ENCODE measurements around the gene ZNF280C.

DNA sequence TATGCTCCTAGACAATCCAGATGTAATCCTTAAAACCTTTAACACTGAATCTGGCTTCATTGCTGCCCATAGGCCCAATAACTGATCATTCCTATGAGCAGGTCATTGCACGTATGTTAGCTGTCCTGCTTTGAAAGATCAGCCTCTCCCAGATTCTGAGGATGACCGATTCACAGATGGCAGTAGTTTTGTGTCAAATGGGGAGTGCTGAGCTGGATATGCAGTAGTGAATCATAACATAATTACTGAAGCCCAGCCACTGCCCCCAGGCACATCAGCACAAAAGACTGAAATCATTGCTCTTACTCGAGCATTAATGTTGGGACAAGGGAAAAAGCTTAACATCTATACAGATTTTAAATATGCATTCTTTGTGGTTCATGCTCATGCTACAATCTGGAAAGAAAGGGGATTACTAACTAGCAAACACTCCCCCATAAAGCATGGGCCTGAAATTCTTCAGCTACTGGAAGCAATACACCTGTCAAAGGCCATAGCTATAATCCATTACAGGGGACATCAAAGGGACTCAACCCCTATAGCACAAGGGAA is 16.4 kb upstream of the ZNF280C start:
- TF ChIP-seq, protein P1, sequence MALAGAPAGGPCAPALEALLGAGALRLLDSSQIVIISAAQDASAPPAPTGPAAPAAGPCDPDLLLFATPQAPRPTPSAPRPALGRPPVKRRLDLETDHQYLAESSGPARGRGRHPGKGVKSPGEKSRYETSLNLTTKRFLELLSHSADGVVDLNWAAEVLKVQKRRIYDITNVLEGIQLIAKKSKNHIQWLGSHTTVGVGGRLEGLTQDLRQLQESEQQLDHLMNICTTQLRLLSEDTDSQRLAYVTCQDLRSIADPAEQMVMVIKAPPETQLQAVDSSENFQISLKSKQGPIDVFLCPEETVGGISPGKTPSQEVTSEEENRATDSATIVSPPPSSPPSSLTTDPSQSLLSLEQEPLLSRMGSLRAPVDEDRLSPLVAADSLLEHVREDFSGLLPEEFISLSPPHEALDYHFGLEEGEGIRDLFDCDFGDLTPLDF (CRISPR knock-in tag; IDR thresholded peaks at IDR 0.05): no peak
- TF ChIP-seq, protein P2, sequence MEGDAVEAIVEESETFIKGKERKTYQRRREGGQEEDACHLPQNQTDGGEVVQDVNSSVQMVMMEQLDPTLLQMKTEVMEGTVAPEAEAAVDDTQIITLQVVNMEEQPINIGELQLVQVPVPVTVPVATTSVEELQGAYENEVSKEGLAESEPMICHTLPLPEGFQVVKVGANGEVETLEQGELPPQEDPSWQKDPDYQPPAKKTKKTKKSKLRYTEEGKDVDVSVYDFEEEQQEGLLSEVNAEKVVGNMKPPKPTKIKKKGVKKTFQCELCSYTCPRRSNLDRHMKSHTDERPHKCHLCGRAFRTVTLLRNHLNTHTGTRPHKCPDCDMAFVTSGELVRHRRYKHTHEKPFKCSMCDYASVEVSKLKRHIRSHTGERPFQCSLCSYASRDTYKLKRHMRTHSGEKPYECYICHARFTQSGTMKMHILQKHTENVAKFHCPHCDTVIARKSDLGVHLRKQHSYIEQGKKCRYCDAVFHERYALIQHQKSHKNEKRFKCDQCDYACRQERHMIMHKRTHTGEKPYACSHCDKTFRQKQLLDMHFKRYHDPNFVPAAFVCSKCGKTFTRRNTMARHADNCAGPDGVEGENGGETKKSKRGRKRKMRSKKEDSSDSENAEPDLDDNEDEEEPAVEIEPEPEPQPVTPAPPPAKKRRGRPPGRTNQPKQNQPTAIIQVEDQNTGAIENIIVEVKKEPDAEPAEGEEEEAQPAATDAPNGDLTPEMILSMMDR (IDR thresholded peaks at IDR 0.05): no peak
- TF ChIP-seq SP1 (CRISPR knock-in tag; conservative IDR thresholded peaks at IDR 0.05) (no peak), ESRRA (CRISPR knock-in tag; IDR thresholded peaks at IDR 0.05; ENCODE audit: borderline replicate concordance) (no peak), CBFB (CRISPR knock-in tag; IDR thresholded peaks at IDR 0.05; ENCODE audit: low read depth) (no peak), ZNF121 (CRISPR knock-in tag; IDR thresholded peaks at IDR 0.05) (no peak), ELF4 (CRISPR knock-in tag; IDR thresholded peaks at IDR 0.05; ENCODE audit: low read depth) (no peak)
- TF ChIP-seq, protein P3, sequence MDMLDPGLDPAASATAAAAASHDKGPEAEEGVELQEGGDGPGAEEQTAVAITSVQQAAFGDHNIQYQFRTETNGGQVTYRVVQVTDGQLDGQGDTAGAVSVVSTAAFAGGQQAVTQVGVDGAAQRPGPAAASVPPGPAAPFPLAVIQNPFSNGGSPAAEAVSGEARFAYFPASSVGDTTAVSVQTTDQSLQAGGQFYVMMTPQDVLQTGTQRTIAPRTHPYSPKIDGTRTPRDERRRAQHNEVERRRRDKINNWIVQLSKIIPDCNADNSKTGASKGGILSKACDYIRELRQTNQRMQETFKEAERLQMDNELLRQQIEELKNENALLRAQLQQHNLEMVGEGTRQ (CRISPR knock-in tag; IDR thresholded peaks at IDR 0.05): no peak
- TF ChIP-seq, protein P4, sequence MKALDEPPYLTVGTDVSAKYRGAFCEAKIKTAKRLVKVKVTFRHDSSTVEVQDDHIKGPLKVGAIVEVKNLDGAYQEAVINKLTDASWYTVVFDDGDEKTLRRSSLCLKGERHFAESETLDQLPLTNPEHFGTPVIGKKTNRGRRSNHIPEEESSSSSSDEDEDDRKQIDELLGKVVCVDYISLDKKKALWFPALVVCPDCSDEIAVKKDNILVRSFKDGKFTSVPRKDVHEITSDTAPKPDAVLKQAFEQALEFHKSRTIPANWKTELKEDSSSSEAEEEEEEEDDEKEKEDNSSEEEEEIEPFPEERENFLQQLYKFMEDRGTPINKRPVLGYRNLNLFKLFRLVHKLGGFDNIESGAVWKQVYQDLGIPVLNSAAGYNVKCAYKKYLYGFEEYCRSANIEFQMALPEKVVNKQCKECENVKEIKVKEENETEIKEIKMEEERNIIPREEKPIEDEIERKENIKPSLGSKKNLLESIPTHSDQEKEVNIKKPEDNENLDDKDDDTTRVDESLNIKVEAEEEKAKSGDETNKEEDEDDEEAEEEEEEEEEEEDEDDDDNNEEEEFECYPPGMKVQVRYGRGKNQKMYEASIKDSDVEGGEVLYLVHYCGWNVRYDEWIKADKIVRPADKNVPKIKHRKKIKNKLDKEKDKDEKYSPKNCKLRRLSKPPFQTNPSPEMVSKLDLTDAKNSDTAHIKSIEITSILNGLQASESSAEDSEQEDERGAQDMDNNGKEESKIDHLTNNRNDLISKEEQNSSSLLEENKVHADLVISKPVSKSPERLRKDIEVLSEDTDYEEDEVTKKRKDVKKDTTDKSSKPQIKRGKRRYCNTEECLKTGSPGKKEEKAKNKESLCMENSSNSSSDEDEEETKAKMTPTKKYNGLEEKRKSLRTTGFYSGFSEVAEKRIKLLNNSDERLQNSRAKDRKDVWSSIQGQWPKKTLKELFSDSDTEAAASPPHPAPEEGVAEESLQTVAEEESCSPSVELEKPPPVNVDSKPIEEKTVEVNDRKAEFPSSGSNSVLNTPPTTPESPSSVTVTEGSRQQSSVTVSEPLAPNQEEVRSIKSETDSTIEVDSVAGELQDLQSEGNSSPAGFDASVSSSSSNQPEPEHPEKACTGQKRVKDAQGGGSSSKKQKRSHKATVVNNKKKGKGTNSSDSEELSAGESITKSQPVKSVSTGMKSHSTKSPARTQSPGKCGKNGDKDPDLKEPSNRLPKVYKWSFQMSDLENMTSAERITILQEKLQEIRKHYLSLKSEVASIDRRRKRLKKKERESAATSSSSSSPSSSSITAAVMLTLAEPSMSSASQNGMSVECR (CRISPR knock-in tag; IDR thresholded peaks at IDR 0.05; ENCODE audit: borderline replicate concordance): no peak
- TF ChIP-seq, protein P5, sequence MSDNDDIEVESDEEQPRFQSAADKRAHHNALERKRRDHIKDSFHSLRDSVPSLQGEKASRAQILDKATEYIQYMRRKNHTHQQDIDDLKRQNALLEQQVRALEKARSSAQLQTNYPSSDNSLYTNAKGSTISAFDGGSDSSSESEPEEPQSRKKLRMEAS (CRISPR knock-in tag; IDR thresholded peaks at IDR 0.05): no peak
- TF ChIP-seq, protein P6, sequence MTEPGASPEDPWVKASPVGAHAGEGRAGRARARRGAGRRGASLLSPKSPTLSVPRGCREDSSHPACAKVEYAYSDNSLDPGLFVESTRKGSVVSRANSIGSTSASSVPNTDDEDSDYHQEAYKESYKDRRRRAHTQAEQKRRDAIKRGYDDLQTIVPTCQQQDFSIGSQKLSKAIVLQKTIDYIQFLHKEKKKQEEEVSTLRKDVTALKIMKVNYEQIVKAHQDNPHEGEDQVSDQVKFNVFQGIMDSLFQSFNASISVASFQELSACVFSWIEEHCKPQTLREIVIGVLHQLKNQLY (CRISPR knock-in tag; IDR thresholded peaks at IDR 0.05): no peak
- TF ChIP-seq, protein P7, sequence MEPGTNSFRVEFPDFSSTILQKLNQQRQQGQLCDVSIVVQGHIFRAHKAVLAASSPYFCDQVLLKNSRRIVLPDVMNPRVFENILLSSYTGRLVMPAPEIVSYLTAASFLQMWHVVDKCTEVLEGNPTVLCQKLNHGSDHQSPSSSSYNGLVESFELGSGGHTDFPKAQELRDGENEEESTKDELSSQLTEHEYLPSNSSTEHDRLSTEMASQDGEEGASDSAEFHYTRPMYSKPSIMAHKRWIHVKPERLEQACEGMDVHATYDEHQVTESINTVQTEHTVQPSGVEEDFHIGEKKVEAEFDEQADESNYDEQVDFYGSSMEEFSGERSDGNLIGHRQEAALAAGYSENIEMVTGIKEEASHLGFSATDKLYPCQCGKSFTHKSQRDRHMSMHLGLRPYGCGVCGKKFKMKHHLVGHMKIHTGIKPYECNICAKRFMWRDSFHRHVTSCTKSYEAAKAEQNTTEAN (CRISPR knock-in tag; IDR thresholded peaks at IDR 0.05): no peak

Measured in WTC11 (cell line).